A204.1 (cell line): ENCODE measurements around the gene NPPB.

ENCODE experiments used
- FAIRE-seq: peaks from 2 replicates; lab custom pipeline; 2012; peaks lifted over from hg19 to GRCh38; lab: Jason Lieb, UNC

The NPPB gene

DNA sequence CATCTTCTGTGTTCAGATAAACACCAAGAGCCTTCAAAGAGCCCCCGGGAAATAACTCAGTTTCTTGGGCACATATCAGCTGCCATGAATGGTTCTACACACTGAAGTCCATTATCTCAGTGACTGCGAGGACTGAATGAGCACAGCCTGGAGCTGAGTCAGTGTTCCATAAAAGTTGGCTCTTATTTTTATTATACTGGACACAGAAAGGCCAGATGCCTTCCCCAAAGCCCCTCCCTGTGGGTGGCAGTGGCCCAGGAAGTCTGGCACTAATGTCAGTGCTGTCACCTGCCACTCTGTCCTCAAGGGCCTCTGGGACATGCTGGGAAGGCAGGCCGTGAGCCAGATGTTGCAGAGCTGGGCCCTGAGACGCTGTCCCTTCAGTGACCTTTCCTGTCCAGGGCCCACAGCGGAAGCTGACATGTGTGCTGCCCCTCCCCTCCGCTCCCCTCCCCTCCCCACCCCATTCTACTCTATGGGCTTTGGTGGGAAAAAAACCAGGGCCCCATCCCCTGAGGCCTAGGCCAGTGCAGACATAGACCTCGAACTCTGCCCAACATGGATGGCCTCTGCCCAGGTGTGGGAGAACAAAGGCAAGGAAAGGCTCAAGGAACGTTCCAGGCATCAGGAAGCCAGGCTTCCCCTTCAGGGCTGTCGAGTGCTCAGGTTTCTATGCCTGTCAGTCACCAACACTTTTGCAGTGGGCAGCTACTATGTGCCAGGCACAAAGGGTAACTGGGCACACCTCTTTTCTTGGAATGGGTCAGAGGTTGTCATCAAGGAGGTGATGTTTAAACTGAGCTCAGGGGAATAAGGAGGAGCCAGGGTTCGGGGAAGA lies 22.4 kb upstream of the NPPB start:
- FAIRE-seq, result no peak

DNA sequence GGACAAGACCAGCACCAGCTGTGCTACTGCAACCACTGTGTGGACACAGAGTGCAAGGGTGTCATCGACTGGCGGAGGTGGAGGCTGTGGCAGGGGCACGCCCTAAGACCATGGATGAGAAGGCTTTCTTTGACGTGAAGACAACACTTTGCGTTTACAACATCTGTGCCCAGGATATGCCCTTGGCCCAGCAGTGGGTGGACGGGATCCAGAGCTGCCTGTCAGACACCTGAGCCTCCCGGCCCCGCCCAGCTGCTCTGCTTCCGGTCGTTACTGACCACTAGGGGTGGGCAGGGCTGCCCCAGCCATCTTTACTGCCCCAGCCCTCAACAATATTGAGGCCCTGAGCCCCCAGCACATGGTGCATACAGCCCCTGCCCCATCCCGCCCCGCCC lies 21.4 kb upstream of the NPPB start:
- FAIRE-seq, result no peak

DNA sequence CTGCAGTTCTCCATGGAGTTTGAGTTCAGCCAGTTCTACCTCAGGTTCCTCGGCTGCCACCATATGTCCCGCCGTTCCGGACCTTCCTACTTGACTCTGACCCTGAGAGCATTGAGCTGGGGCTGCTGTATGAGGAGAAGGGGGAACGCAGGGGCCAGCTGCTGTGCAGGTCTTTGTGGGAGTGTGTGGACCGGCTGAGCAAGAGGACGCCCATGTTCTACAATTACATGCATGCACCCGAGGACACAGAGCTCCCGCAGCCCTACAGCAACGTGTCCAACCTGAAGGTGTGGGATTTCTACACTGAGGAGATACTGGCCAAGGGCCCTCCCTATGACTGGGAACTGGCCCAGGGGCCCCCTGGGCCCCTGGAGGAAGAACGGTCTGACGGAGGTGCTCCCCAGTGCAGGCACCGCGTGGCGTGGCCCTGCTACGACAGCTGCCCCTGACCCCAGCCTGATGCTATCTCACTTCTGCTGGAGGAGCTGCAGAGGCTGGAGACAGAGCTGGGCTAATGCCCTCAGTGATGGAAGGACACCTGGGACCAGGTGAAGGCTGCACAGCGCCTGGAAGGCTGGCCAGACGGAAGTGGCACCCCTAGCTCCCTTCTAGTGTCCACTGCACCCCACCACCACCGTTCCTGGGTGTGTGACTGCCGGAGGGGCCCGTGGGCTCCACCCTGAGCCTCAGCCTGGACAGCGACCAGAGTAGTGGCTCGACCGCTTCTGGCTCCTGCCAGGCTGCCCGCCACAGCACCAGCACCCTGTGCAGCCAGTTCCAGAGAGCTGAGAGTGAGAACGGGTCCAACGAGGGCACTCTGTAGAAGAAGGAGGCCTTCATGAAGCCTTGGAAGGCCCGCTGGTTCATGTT lies 20.8 kb upstream of the NPPB start:
- no peak for FAIRE-seq

DNA sequence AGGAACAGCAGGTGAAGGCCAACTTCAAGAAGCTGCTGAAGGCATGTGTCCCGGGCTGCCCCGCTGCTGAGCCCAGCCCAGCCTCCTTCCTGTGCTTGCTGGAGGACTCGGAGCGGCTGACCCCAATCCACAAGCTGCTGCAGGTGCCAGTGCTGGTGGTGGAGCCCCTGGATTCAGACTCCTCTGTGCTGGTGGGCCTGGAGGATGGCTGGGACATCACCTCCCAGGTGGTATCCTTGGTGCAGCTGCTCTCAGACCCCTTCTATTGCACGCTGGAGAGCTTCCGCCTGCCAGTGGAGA lies 20.1 kb upstream of the NPPB start:
- no peak for FAIRE-seq

DNA sequence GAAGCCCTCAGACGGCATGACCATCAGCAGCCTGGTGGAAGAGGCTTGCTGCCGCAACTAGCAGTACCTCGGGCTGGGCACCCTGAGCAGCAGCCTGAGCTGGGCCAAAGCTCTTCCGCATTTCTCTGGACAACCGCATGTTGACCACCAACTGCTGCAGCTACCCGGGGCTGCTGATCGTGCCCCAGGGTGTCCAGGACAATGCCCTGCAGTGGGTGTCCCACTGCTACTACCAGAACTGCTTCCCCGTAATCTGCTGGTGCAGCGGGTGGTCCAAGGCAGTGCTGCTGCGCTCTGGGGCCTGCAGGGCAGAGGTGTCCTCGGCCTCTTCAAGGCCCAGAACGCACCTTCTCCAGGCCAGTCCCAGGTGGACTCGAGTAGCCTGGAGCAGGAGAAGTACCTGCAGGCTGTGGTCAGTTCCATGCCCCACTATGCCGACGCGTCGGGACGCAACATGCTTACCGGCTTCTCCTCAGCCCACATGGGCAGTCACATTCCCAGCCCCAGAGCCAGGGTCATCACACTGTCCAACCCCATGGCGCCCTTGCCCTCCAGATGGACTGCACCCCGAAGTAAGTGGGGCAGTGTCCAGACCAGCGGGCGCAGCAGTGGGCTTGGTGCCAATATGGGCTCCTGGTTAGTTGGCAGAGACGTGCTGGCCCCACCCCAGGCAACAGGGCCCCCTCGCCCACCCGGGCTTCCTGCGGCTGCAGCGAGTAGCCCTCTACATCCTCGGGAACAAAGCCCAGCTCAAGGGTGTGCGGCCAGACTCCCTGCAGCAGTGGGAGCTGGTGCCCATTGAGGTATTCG lies 19.5 kb upstream of the NPPB start:
- no peak for FAIRE-seq

DNA sequence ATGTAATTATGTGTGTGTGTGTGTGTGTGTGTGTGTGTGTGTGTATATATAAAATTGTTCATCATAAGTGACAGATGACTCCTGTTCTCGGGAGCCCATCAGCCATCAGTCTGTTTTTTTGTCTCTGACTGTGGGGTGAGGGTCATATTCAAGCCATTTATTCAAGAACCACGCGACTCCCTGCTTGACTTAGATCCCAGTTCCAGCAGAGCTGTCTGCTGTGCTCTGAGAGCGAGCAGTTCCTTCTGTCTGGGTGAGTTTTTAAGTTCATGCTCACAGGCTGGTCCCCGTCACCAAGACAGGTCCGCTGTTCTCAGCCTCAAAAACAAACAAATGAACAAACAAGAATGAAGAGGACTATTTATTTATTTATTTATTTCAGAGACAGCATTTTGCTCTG lies 18.3 kb upstream of the NPPB start:
- FAIRE-seq, result no peak

DNA sequence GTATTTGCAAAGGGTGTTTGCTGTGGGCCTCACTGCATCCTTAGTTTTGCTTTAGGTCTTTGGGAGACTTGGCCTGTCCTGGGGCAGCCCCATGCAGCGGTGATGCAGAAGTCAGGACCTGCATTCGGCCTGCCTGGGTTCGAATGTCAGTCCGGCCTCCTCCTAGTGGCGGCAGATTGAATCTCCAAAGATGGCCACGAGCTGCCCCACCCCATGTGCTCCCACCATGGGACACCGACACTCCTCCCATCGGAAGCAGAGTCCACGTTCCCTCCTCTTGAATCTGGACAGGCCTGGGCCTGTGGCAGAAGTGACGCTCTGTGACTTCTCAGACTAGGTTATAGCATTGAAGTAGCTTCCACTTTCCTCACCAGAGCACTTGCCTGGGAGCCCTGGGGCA lies 16.3 kb upstream of the NPPB start:
- FAIRE-seq, result no peak

DNA sequence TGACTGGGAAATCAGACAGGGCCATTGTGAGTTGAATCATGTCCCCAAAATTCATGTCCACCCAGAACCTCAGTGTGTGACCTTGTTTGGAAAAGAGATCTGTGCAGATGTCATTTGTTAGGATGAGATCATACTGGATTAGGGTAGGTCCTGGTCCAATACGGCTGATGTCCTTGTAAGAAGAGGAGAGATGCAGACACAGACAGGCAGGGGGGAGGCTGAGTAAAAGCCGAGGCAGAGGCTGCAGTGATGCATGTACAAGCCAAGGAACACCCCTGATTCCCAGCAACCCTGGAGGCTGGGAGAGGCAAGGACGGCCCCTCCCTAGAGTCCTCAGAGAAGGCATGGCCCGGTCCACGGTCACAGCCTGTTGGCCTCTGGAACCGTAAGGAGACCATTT lies 15.9 kb upstream of the NPPB start:
- no peak for FAIRE-seq

DNA sequence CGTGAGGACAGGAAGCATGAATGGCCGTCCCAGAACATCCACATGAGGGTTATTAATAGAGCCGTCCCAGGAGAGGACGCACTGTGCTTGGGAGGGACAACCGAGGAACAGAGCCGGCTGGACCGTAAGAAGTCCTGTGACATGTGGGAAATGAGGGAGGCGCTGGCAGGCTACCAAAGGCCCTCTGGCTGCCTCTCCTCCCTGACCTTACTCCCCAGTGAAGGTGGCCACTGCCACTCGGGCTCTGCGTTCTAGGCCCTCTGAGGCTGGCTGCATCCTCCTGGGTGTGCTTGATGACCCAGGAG lies 15.5 kb upstream of the NPPB start:
- no peak for FAIRE-seq

DNA sequence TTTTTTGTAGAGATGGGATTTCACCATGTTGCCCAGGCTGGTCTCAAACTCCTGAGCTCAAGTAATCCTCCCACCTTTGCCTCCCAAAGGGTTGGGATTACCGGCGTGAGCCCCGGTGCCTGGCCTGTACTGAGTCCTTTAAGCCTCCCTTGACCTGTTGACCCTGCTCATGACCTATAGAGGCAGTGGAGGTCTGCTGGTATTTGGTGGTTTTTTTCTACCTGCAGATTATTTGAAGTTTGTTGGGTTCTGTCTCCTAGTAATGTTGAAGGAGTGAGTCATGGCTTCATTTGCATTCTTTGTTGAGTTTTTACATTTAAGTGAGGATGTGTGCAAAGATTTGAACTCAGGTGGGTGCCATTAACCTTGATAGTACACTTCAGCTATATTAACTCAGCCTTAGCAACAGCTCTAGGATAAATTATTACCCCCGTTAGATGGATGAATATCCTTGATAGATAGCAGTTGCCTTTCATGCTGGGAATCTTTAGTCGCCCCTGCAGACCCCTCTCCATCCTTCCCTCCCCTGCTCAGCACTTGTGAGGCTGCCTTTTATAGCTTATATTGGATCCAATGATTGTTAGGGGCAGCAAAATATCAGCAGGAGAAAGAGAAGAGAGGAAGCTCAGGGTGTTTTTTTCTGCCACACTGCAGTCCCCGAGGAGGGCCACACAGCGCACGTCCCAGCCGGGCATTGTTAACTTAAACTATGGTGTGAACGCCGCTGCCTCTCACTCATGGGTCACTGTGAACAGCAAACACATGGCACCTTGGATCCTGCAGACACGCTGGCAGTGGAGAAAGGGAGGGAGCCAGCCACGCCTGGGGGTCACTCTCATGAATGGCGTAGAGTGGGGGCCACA lies 14.9 kb upstream of the NPPB start:
- no peak for FAIRE-seq

DNA sequence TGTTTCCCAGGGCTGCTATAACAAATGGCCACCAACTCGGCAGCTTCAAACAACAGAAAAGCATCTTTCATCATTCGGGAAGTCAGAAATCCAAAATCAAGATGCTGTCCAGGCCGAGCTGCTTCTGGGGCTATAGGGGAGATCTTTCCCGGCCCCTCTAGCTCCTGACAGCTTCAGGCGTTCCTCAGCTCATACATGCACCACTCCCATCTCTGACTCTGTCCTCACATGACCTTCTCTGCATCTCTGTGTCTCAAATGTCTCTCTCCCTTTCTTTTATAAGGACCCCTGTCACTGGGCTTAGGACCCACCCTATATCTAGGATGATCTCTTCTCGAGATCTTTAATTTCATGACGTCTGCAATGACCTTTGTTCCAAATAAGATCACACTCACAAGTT lies 13.8 kb upstream of the NPPB start:
- FAIRE-seq, result no peak

DNA sequence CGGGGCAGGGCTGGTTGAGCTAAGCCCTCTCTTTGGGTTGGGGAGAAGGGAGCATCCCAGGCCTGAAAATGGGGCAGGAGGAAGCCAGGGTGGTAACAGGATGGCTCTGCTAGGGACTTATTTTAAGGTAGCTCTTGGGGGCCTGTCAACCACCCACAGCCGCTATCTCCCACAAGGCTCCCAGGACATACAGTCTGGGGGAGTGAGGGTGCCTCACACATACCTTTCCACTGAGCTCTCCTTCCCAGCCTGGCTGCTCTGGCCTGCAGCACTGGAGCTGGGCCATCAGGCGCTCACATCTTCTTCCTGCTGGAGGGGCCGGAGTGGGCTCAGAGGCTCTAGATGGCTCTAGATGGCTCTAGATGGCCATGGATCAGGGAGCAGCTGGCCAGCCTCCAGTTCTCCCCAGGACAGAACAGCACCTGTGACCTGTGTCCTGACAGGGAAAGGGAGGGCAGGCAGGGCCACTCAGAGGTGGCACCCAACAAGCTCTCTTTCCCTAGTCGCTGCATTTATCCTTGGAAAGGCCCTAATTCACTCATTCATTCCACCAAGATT lies 11.0 kb upstream of the NPPB start:
- FAIRE-seq, result no peak

DNA sequence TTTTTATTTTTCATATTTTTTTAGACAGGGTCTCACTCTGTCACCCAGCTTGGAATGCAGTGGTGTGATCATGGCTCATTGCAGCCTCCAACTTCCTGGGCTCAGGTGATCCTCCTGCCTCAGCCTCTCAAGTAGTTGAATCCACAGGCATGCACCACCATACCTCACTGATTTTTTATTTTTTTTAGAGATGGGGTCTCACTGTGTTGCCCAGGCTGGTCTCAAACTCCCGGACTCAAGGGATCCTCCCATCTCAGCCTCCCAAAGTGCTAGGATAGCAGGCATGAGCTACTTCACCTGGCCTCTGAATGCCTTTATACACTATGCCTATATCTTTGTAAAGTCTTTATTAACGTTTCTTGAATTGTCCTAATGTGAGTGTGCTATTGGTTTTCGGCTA lies 10.4 kb upstream of the NPPB start:
- FAIRE-seq, result no peak

DNA sequence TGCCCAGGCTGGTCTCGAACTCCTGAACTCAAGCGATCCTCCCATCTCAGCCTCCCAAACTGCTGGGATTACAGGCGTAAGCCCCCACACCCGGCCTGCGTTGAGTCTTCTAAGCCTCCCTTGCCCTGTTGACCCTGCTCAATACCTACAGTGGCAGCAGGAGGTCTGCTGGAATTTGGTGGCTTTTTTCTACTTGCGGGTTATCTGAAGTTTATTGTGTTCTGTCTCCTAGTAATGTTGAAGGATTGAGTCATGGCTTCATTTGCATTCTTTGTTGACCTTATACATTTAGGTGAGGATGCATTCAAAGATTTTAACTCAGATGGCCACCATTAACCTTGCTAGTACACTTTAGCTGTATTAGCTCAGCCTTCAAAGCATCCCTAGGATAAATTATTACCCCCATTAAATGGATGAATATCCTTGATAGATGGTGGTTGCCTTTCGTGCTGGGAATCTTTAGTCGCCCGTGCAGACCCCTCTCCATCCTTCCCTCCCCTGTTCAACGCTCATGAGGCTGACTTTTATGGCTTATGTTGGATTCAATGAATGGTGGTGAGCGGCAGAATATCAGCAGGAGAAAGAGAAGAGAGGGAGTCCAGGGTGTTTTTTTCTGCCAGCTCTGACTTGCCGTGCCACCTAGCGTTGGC lies 9.7 kb upstream of the NPPB start:
- no peak for FAIRE-seq

DNA sequence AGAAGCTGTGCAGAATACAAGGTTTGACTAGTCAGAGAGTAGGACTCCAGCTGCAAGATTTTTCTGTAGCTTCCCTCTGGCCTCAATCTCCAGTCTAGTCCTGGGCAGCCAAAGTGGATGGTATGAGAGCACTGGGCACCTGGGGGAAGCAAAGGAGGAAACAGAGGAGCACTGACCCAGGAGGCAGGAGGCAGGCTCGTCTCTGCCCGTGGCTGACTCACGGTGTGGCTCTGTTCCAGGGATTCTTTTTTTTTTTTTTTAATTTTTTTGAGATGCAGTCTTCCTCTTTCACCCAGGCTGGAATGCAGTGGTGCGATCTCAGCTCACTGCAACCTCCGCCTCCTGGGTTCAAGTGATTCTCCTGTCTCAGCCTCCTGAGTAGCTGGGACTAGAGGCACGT lies 4.1 kb upstream of the NPPB start:
- no peak for FAIRE-seq

DNA sequence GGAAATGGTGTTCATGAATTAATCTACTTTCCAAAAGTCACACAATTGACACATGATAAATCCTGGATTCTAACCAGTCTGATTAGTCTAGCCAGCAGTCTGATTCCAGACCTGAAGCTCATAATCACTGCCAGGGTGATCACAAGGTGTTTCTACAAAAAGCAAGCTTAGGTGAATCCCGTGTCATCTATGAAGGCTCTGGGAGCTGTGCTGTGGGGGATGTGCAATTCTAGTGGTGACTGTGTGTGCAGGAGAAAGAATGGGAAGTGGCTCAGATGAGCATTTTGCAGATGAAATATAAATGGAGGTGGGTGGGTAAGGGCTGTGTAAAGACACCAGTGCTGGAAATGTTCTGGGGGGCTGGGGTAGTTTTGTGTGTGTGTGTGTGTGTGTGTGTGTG lies 1.8 kb upstream of the NPPB start:
- FAIRE-seq, result no peak

DNA sequence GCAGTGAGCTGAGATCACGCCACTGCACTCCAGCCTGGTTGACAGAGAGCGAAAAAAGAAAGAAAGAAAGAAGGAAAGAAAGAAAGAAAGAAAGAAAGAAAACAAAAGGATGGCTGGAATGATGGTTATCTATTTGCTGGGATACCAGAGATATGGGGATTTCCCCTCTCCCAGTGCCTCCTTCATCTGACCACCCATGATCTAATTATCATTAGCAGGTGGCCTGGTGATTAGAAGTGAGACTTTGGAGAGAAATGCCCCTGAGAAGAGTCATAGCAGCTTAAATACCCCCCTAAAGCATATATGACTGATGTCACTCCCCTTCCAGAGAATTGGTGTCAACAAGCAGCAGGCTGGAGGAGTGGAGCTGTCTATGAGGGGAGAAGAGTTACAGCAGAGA lies 1.3 kb upstream of the NPPB start:
- FAIRE-seq, result no peak

DNA sequence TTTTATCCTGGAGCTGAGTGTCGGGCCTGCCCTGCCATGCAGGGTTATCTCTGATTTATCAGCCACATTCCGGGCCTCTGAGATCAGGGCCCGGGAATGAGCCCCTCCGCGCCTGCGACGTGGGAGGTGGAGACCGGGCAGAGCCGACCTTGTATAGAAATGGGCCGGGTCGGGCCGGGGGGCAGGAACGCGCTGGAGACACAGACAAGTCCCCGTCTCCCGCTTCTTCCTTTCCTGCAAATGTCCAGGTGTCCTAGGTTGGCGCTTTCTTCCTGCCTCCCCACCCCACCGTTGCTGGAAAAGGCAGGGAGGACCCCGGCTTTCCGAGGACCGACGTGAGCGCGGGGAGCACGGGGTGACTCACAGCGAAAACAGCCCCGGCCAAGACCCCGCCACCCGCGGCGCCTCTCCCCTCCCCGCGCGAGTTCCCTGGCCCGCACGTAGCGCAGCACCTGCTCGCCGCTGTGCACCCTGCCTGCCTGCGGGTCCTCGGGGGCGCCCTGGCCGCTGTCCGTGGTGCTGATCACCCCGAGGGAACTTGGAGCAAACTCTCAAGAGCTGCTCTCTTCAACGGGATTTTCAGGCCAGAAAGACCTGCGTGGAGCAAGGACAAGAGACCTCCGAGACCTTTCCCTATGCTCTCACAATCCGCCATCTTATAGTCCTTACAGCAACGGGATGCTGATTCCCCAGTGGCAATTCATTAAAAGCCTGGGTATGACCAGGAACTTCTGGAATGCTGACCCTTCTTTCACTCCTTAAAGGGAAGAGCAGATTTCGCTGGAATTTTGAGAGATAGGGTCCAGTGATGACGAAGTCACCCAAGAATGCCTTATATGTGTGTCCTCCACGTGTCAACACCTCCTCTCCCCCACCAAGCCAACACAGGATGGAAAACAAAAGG lies 475 bp upstream of the NPPB start:
- no peak for FAIRE-seq

DNA sequence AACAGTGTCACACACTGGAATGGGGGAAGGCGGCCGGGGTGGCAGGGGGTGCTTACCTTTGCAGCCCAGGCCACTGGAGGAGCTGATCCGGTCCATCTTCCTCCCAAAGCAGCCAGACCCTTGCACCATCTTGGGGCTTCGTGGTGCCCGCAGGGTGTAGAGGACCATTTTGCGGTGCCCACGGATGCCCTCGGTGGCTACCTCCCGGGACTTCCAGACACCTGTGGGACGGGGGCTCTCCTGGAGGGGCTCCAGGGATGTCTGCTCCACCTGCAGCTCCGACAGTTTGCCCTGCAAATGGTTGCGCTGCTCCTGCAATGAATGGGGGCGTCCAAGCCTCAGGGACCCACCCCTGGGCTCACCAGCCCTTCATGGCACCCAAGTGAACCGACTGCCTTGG lies 587 bp downstream of the NPPB start:
- FAIRE-seq, result no peak

DNA sequence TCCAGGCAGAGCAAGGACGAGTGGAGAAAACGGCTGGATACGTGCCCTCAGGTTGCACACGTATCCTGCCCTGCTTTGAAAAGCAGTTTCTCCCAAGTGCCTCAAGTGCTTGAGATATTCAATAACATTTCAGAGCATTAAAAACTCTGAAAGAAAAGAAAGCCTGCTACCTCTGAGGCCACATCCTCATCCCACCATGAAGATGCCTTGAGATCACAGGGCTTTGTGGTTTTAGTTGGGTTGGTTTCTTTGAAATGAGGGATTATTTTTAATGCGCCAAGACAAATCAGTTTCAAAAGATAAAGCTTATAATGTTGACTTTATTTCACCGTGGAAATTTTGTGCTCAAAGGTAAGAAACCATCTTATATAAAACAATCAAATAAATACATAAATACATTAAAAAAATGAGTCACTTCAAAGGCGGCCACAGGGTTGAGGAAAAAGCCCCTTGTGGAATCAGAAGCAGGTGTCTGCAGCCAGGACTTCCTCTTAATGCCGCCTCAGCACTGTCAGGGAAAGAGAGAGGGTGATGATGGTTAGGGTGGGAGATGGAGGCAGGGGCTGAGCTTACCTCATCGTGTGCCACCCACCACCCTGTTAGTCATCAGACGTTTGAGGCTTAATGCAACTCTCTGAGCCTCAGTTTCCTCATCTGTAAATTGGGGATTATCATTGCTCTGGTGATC lies 1.4 kb downstream of the NPPB start:
- no peak for FAIRE-seq
